T-cell (primary cell): ENCODE data around the gene DNAJC15. TPM values are rescaled to one million over a fixed set of nuclear protein-coding genes. Genes with fewer than 3 reads are reported as not detected.
A peak's percentile ranks its signal among the peaks of the same experiment; 100 is the strongest.
"Not testable (repeated sequence)": the region's sequence is repeated elsewhere in the genome, so short reads cannot be mapped to it uniquely, and the experiment has no call there.

Experiments used
- ATAC-seq, 4 experiments: fragments of 200-7000 bp in 3 of 4; fragments of 150-1000 bp in 1 of 4; cut with Tn5 transposase; replicated peaks in 1 of 4; 1 replicate in 3 of 4; 2 replicates in 1 of 4; pipeline ENCODE4 v1.10.0; 2021; ENCODE audit warnings: moderate library complexity in 3 of 4, mild to moderate bottlenecking in 2 of 4, moderate number of reproducible peaks in 1 of 4
- CTCF ChIA-PET, 2 donors: fragments of 300-600 bp; sonication (Branson Sonifier 250); formaldehyde crosslinking; loops; one replicate each; lab custom pipeline; 2022; ENCODE audit warnings: antibody characterized with exemption in 2 of 2; lab: Charles Lee
- POLR2A ChIA-PET, 2 donors: fragments of 300-600 bp; sonication (Branson Sonifier 250); formaldehyde crosslinking; loops; one replicate each; lab custom pipeline; 2022; ENCODE audit warnings: antibody characterized with exemption in 2 of 2; lab: Charles Lee
- DNase-seq, 35 experiments: peaks; one replicate each; pipeline versions ENCODE4 v3.0.0 to v3.0.0-alpha.2; 2013 to 2023
- H3K27ac ChIP-seq: one replicate; pipeline ENCODE4 v1.5.1; 2013; ENCODE audit warnings: low read length
- H3K27me3 ChIP-seq, 2 experiments: replicated peaks in 1 of 2; 1 replicate in 1 of 2; 2 replicates in 1 of 2; pipeline versions ENCODE4 v1.6.1 to v1.7.0; 2013; ENCODE audit warnings: low read length in 1 of 2, mixed read lengths in 1 of 2; ENCODE audit not compliant: control insufficient read depth in 2 of 2, insufficient read depth in 2 of 2; ENCODE audit errors: extremely low read depth in 1 of 2
- H3K36me3 ChIP-seq, 2 donors: 1 replicate in 1 of 2; 2 replicates in 1 of 2; pipeline versions ENCODE4 v1.6.1 to v1.7.0; 2013; ENCODE audit warnings: low read length in 1 of 2; ENCODE audit not compliant: control insufficient read depth in 2 of 2, insufficient read depth in 1 of 2; ENCODE audit errors: extremely low read depth in 1 of 2
- H3K4me1 ChIP-seq, 2 experiments: 1 replicate in 1 of 2; 2 replicates in 1 of 2; pipeline versions ENCODE4 v1.6.1 to v1.7.0; 2013; ENCODE audit warnings: low read length in 2 of 2, mixed read lengths in 1 of 2; ENCODE audit not compliant: insufficient read depth in 2 of 2, control insufficient read depth in 1 of 2; ENCODE audit errors: extremely low read depth in 1 of 2
- H3K4me3 ChIP-seq, 2 donors: 1 replicate in 1 of 2; 2 replicates in 1 of 2; pipeline versions ENCODE4 v1.5.1 to v1.7.0; 2013; ENCODE audit warnings: mild to moderate bottlenecking in 2 of 2, low read length in 1 of 2, moderate library complexity in 1 of 2; ENCODE audit not compliant: control insufficient read depth in 1 of 2; ENCODE audit errors: extremely low read depth in 1 of 2
- H3K9me3 ChIP-seq: 2 replicates; pipeline ENCODE4 v1.7.0; 2013
- H3K27ac Mint-ChIP-seq, 2 donors: one replicate each; pipeline ENCODE4 v1.8.0; 2020 to 2021; ENCODE audit warnings: mild to moderate bottlenecking in 2 of 2, mixed read lengths in 2 of 2
- H3K27me3 Mint-ChIP-seq, 2 donors: one replicate each; pipeline ENCODE4 v1.8.0; 2021 to 2022; ENCODE audit warnings: mixed read lengths in 2 of 2
- H3K36me3 Mint-ChIP-seq: one replicate; pipeline ENCODE4 v1.8.0; 2021; ENCODE audit warnings: mixed read lengths
- H3K4me1 Mint-ChIP-seq, 3 donors: one replicate each; pipeline ENCODE4 v1.8.0; 2020 to 2022; ENCODE audit warnings: mixed read lengths in 3 of 3, mild to moderate bottlenecking in 1 of 3
- H3K4me3 Mint-ChIP-seq, 3 donors: one replicate each; pipeline ENCODE4 v1.8.0; 2020 to 2022; ENCODE audit warnings: mild to moderate bottlenecking in 3 of 3, mixed read lengths in 3 of 3, moderate library complexity in 3 of 3
- H3K9me3 Mint-ChIP-seq, 3 donors: one replicate each; pipeline ENCODE4 v1.8.0; 2020 to 2022; ENCODE audit warnings: mixed read lengths in 3 of 3
- WGBS: methylation state at CpG from one replicate; pipeline ENCODE4 v1.1.5; 2013; ENCODE audit warnings: missing lambda C conversion rate; ENCODE audit not compliant: insufficient coverage; 5-methylcytosine and 5-hydroxymethylcytosine counted together
- total RNA-seq, 35 experiments: library from RNA in 6 of 35; stranded (reverse) in 6 of 35; fragments of 120-200 nt in 1 of 35; gene quantifications; one replicate each; pipeline versions ENCODE4 v1.2.1 to v1.2.4 and lab custom pipeline; 2013 to 2026

Gene DNAJC15
- total RNA-seq, 5 donors from 2014 or later (not counting 1 experiment from before 2014, with no cell fraction given) = 4.4 to 10.8 (median 8.5) TPM

DNA sequence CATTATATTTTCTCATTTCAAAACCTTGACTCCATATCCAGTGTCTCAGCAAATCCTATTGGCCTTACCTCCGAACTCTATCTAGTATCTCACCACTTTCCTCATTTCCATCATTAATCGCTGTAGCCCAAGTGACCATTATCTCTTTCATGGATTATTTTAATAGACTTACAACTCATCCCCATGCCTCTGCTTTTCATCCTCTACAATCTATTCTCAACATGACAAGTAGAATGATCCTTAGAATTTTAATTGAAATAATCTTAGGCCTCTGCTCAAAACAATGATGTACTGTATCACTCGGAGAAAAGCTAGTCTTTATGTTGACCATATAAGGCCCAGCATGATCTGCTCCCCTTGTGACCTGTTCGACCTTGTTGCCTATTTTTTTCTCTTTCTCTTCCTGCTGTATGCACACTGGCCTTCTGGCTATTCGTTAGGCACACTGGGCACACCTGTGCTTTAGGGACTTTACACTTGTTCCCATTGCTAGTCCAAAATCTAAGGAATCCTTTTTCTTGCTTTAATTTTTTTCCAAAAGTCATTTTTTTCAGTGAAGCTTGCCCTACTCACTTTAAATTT, 21.4 kb downstream of the DNAJC15 start:
- POLR2A ChIA-PET = no interaction called here
- peak overlapping the region; percentile 40 to 77 for H3K27ac Mint-ChIP-seq

DNA sequence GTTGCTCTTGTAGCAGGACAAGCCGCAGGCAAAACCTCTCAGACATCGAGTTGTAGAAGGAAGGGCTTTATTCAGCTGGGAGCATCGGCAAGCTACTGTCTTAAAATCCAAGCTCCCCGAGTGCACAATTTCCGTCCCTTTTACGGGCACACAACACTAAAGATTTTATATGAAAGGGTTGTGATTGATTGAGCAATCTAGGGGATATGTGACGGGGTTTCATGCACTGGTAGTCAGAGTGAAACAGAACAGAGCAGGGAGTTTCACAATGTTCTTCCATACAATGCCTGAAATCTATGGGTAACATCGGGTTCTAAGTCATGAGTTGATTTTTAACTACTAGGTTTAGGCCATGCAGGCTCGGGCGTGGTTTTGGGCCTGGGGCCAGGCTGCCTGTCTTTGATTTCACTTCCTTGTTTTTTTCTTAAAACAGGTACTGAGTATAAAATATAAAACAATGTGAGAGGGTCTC, 22.0 kb downstream of the DNAJC15 start:
- H3K4me1 ChIP-seq, H3K4me3 ChIP-seq, H3K9me3 Mint-ChIP-seq, H3K9me3 ChIP-seq, H3K36me3 ChIP-seq, H3K27me3 Mint-ChIP-seq, H3K27me3 ChIP-seq, CTCF ChIA-PET, POLR2A ChIA-PET: not testable (repeated sequence)
- peak in 3 of 4 experiments; percentile 32 to 48 (median 41) for ATAC-seq
- Mint-ChIP-seq H3K4me3 (peak overlapping the region in 2 of 3 donors; percentile 39 to 62), H3K36me3 (peaks cover 18% of the 10 kb centered on the region), H3K27ac (peak overlapping the region; percentile 40 to 77), H3K4me1 (peaks cover 59 to 70% (median 68%) of the 10 kb centered on the region in 3 donors)
- DNase-seq = peak in 32 of 35 experiments; percentile 18 to 77 (median 36)
- WGBS = no CpG with 5 or more reads among the region's 10 CpGs
- peak overlapping the region; percentile 32 for H3K27ac ChIP-seq

More for the DNA sequence above, 21.4 kb downstream of the DNAJC15 start:
- Histone ChIP-seq H3K4me3 (no peak overlapping the region), H3K27ac (peak overlapping the region; percentile 32), H3K9me3 (no peaks in the 10 kb centered on the region), H3K4me1 (peaks cover 2 to 7% of the 10 kb centered on the region in 2 experiments), H3K36me3 (no peaks in the 10 kb centered on the region), H3K27me3 (no peaks in the 10 kb centered on the region)
- DNase-seq = no peak
- CTCF ChIA-PET = no interaction called here
- no peak for ATAC-seq
- Mint-ChIP-seq H3K36me3 (peaks cover 22% of the 10 kb centered on the region), H3K27me3 (no peaks in the 10 kb centered on the region), H3K4me1 (peaks cover 58 to 75% (median 72%) of the 10 kb centered on the region in 3 donors), H3K4me3 (peak overlapping the region in 2 of 3 donors; percentile 39 to 62), H3K9me3 (no peaks in the 10 kb centered on the region)
- 93% methylated on average over 5 of the region's 5 CpGs for WGBS

- no peaks in the 10 kb centered on the region for H3K9me3 Mint-ChIP-seq
- ChIA-PET POLR2A (interaction anchor here in 1 of 2 donors (0.6 to 0.7 kb wide), 2 partner anchors 56 to 1887 kb away, joined by 4 to 14 read pairs; no protein-coding TSS in a partner anchor), CTCF (interaction anchor here in 1 of 2 donors (1.2 kb wide), 1 partner anchor 22 kb away, joined by 3 read pairs; no protein-coding TSS in a partner anchor)
- H3K27ac Mint-ChIP-seq = peak overlapping the region; percentile 40 to 61
- Histone ChIP-seq H3K4me1 (peaks cover 2 to 7% of the 10 kb centered on the region in 2 experiments), H3K27ac (no peak overlapping the region), H3K27me3 (no peaks in the 10 kb centered on the region), H3K36me3 (no peaks in the 10 kb centered on the region), H3K9me3 (no peaks in the 10 kb centered on the region), H3K4me3 (no peak overlapping the region)
- peaks cover 13% of the 10 kb centered on the region for H3K36me3 Mint-ChIP-seq
- no peaks in the 10 kb centered on the region for H3K27me3 Mint-ChIP-seq
- peaks cover 53 to 64% (median 61%) of the 10 kb centered on the region in 3 donors for H3K4me1 Mint-ChIP-seq
- DNase-seq (no peak), ATAC-seq (no peak)
- no CpG with 5 or more reads among the region's 6 CpGs for WGBS
- peak overlapping the region in 1 of 3 donors; percentile 62 for H3K4me3 Mint-ChIP-seq
Observed at GRCh38 chr13:43046259-43046658, 22.9 kb downstream of the DNAJC15 start.

GRCh38 chr13:43054803-43055802, 31.7 kb downstream of the DNAJC15 start:
- Mint-ChIP-seq H3K36me3 (peaks cover 7% of the 10 kb centered on the region), H3K27me3 (no peaks in the 10 kb centered on the region), H3K9me3 (no peaks in the 10 kb centered on the region), H3K27ac (no peak overlapping the region), H3K4me3 (no peak overlapping the region), H3K4me1 (peaks cover 28 to 37% (median 32%) of the 10 kb centered on the region in 3 donors)
- Histone ChIP-seq H3K4me1 (peaks cover 26 to 27% of the 10 kb centered on the region in 2 experiments), H3K27ac (peak overlapping the region; percentile 93), H3K27me3 (no peaks in the 10 kb centered on the region), H3K36me3 (no peaks in the 10 kb centered on the region), H3K9me3 (no peaks in the 10 kb centered on the region), H3K4me3 (peak overlapping the region; percentile 63 to 74)
- DNase-seq (peak in 25 of 35 experiments; percentile 2 to 47 (median 22)), ATAC-seq (peak; percentile 36 to 61 (median 56))
- CTCF ChIA-PET = interaction anchor here in 1 of 2 donors (0.9 to 1.6 kb wide), 7 partner anchors 31 to 84 kb away, joined by 3 to 6 read pairs (median 3); partner anchors contain the start of genes DNAJC15 and EPSTI1
- POLR2A ChIA-PET = interaction anchor here (0.6 to 1.5 kb wide), 5 partner anchors 10 to 87 kb away, joined by 3 to 12 read pairs (median 4); partner anchors contain the start of gene EPSTI1 (in 1 of the 2)
- 29% methylated on average over 2 of the region's 13 CpGs for WGBS

DNA sequence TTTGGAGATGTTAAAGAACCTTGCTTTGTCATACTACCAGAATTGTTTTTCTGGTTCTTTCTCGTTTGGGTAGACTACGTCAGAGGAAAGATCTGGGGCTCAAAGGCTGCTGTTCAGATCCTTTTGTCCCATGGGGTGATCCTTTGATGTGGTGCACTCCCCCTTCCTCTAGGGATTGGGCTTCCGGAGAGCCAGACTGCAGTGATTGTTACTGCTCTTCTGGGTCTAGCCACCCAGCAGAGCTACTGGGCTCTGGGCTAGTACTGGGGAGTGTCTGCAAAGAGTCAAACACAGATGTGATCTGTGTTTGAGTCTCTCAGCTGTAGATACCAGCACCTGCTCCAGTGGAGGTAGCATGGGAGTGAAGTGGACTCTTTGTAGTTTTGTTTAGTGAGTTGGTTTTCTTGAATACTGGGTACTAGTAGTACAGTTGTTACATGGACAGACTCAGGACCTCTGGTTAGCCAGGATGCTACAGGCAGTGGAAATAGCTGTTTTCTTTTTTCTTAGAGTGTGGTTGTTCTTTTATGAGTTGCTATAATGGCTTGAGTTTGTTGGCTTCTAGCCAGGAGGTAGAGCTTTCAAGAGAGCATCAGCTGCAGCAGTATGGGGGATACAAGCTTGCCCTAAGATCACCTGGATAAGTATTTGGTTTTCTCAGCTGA, 34.4 kb downstream of the DNAJC15 start:
- peaks cover 9% of the 10 kb centered on the region for H3K36me3 Mint-ChIP-seq
- no peak overlapping the region for H3K4me3 ChIP-seq
- ATAC-seq = peak; percentile 54 to 84 (median 61)
- H3K27me3 ChIP-seq = no peaks in the 10 kb centered on the region
- 50% methylated on average over 1 of the region's 3 CpGs for WGBS
- peak overlapping the region in 2 of 3 donors; percentile 31 to 34 for H3K4me3 Mint-ChIP-seq
- DNase-seq = peak in 33 of 35 experiments; percentile 23 to 81 (median 64)
- no peaks in the 10 kb centered on the region for H3K36me3 ChIP-seq
- POLR2A ChIA-PET = interaction anchor here in 1 of 2 donors (0.5 kb wide), 1 partner anchor 19 kb away, joined by 11 read pairs; no protein-coding TSS in a partner anchor
- H3K9me3 Mint-ChIP-seq = no peaks in the 10 kb centered on the region
- CTCF ChIA-PET = interaction anchor here (0.6 to 1.1 kb wide), 4 partner anchors 26 to 60 kb away, joined by 3 to 4 read pairs (median 4); no protein-coding TSS in a partner anchor
- H3K27ac ChIP-seq = peak overlapping the region; percentile 22
- peaks cover 26 to 27% of the 10 kb centered on the region in 2 experiments for H3K4me1 ChIP-seq
- peak overlapping the region; percentile 88 for H3K27ac Mint-ChIP-seq
- no peaks in the 10 kb centered on the region for H3K27me3 Mint-ChIP-seq
- H3K4me1 Mint-ChIP-seq = peaks cover 36 to 49% (median 45%) of the 10 kb centered on the region in 3 donors
- no peaks in the 10 kb centered on the region for H3K9me3 ChIP-seq
